IMR-90 (cell line): ENCODE results near the gene RAB11FIP4.

ENCODE experiments used
- BHLHE40 ChIP-seq: fragments of 150-350 bp; IDR thresholded peaks from 2 replicates; pipeline ENCODE4 v1.6.1; 2016; ENCODE audit warnings: mild to moderate bottlenecking, low read depth, low read length
- CEBPB ChIP-seq: IDR thresholded peaks from 2 replicates; pipeline ENCODE4 v1.6.1; 2012; ENCODE audit warnings: low read depth, low read length, improper control_type of control experiment
- MXI1 ChIP-seq: IDR thresholded peaks from 2 replicates; pipeline ENCODE4 v1.6.1; 2012; ENCODE audit warnings: low read depth, mild to moderate bottlenecking, low read length, moderate library complexity, borderline replicate concordance
- POLR2A ChIP-seq: IDR thresholded peaks from 2 replicates; pipeline ENCODE4 v1.6.1; 2012; ENCODE audit warnings: mild to moderate bottlenecking, low read depth, low read length
- SMC3 ChIP-seq: fragments of 150-350 bp; IDR thresholded peaks from 2 replicates; pipeline ENCODE4 v1.6.1; 2016; ENCODE audit warnings: low read depth, mild to moderate bottlenecking, antibody characterized with exemption, low read length, moderate library complexity
- USF2 ChIP-seq: fragments of 150-350 bp; IDR thresholded peaks from 2 replicates; pipeline ENCODE4 v1.6.1; 2017; ENCODE audit warnings: mild to moderate bottlenecking, antibody characterized with exemption, low read length, low read depth
- TF ChIP-seq, protein P1 (sequence below): conservative IDR thresholded peaks from 2 replicates; pipeline ENCODE4 v1.5.1; 2012; ENCODE audit warnings: mild to moderate bottlenecking, low read depth, low read length, improper control_type of control experiment

GRCh38 chr17:31431098-31431851 is 39.8 kb downstream of the RAB11FIP4 start:
- TF ChIP-seq, protein P1, sequence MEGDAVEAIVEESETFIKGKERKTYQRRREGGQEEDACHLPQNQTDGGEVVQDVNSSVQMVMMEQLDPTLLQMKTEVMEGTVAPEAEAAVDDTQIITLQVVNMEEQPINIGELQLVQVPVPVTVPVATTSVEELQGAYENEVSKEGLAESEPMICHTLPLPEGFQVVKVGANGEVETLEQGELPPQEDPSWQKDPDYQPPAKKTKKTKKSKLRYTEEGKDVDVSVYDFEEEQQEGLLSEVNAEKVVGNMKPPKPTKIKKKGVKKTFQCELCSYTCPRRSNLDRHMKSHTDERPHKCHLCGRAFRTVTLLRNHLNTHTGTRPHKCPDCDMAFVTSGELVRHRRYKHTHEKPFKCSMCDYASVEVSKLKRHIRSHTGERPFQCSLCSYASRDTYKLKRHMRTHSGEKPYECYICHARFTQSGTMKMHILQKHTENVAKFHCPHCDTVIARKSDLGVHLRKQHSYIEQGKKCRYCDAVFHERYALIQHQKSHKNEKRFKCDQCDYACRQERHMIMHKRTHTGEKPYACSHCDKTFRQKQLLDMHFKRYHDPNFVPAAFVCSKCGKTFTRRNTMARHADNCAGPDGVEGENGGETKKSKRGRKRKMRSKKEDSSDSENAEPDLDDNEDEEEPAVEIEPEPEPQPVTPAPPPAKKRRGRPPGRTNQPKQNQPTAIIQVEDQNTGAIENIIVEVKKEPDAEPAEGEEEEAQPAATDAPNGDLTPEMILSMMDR, result no peak
- TF ChIP-seq CEBPB (no peak), SMC3 (no peak), MXI1 (no peak), BHLHE40 (no peak), USF2 (no peak), POLR2A (no peak)
